ENCODE data around the gene PCDH1.

PCDH1 gene

DNA sequence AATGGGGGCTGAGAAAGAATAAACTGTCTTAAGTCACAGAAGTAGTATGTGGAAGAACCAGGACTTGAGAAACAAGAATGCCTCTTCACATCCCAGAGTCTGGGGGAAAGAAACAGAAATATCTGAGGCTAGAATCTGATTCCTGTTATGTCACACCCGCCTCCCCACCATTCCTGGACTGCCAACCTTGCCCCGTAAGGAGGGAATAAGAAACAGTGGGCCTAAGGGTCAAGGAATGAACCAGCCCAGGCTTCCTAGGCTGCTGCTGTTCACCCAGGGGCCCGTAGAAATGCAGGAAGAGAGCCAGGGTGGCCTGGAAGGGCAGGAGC lies 4.3 kb downstream of the PCDH1 start:
- DNase-seq (ENCODE audit: low read depth): no peak

DNA sequence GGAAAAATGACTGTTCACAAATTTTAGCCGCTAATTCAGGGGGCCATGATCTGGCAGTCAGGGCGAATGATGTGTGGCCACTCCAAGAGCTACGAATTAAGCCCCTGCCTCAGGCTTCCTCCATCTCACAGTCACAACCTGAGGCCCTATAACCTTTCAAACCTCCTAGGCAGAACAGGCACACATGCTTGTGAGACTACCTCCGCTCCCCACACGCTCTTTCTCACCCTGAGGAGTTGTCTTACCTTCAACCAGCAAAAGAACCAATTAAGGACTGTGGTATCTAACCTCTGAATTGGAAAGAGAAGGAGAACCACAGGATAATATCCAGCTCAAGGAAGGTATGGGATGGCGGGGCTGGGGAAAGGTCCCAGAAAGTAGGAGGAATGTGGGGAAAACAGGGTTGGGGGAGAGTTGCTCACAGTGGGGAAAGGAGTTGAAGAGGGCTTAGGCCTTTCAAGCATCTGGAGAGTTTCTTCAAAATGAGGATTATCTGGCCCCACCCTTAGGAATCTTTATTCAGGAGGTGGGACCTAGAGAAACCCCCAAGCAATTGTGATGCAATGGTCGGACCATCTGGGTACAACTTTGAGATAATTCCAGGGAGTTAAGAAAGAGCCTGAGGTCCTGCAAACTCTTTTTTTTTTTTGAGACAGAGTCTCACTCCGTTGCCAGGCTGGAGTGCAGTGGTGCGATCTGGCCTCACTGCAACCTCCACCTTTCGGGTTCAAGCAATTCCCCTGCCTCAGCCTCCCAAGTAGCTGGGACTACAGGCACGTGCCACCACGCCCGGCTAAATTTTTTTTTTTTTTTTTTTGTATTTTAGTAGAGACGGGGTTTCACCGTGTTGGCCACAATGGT lies 5.5 kb downstream of the PCDH1 start:
- no peak for DNase-seq (ENCODE audit: low read depth)

DNA sequence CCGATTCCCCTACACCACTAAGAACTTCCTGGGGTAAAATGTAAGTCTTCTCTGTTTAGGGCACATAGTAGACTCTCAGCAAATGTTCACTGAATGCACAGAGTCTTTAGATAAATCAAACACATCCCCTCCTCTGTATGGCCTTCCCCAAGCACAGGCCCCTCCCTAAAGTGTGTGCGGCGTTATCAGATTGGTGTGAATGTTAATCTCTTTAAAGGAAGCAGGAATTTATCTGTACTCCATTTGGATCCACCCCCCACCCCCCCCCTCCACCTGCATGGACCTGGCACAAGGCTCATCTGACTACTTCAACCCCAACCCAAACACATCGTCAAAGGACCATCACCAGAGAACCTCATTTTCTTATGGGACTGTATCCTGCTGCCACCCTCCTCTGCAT lies 6.3 kb downstream of the PCDH1 start:
- DNase-seq (ENCODE audit: low read depth): no peak

DNA sequence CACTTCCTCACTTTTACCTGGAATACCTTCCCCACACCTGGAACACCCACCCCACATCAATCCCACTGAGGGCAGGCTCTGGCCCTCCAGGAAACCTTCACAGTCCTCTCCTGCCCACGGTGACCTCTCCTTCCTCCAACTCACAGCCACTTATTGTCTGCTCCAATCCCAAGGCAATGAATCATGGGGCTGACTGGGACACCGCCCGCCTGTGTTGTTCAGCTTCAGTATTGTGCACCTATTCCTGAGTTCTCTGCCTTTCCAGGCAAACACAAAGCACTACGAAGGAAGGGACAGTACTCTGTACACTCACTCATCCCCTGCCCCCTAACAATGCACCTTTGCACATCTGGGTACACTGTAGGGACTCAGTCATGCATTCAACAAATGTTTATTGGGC lies 7.3 kb downstream of the PCDH1 start:
- no peak for DNase-seq (ENCODE audit: low read depth)

DNA sequence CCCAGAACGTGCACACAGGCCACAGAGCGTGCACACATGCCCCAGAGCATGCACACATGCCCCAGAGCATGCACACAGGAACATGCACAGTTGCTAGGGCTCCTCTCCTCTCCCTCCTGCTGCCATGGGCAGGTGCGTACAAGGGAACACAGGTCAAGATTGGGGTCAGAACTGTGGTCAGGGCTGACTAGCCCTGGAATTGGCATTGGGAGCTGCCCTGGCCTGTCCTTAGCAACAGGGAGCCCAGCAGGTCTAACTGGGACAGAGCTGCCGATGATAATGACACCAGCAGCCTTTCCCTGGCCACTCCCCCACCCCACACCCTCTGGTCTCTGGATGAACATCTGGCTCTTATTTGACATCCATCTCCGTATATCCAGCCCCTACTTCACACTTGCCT lies 8.0 kb downstream of the PCDH1 start:
- DNase-seq (ENCODE audit: low read depth): no peak

DNA sequence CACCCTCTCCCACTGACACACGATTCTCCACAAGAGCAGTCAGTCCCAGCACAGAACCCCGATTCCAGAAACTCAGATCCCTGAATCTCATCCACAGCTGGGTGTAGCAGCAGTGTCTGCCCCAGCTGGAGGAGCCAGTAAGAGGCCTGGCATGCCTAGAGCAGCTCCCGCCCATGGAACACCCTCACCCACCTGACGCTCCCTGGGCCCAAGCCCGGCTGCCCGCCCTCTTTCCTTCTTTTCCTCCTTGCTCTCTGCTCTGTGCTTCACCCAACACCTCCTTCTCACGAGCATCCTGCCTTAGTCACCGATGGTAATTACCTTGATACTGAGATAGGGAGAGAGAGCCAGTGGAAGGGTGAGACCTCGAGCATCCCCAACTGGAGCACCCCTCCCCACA lies 8.7 kb downstream of the PCDH1 start:
- no peak for DNase-seq (ENCODE audit: low read depth)

DNA sequence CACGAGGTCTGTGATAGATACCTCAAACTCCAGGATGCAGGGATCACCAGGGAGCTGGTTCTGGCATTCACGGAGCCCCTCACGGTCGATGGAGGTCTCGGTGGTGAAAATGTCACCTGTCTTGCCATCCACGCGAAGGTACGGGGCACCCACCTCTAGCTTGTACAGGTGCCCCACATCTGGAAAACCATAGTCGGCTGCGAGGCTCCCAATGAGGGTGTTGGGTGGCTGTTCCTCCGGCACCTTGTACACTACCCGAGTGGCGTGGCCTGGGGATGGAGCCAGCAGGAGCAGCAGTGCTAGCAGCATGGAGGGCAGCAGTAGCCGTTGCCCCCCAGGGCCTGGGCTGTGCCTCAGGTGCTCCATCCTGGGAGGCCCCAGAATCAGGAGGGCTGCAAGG lies 9.2 kb downstream of the PCDH1 start:
- DNase-seq (ENCODE audit: low read depth): no peak

DNA sequence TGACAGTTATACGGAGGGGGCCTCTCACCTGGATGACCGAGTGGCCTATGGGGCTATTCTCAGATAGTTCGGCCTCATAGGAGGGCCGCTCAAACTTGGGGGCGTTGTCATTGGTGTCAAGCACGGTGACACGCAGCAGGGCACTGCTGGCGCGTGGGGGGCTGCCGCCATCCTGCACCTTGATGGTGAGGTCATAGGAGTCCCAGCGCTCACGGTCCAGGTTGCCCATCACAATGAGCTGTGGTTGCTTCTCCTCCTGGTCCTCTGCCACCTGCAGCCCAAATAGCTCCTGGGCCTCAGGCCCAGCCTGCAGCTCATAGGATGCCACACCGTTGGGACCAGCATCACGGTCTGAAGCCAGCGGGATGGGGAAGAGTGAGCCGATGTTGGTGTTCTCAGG lies 9.7 kb downstream of the PCDH1 start:
- no peak for DNase-seq (ENCODE audit: low read depth)

DNA sequence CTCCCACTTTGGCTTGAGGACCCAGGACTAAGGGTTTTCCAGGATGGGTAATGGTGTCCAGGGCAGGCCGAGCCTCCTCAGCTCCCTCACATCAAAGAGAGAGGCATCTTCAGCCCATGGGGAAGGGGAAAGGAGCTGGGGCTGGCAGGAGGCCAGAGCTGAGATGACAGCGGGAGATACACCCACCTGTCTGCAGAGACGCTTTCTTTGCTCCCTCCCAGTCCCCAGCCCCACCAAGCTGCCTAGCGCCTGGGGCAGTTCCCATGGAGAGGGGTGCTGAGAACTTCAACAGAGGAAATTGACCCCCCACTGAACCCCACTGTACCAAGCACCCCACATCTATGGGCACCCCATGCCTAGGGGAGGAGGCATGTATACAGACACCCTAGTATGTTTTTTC lies 10.6 kb downstream of the PCDH1 start:
- DNase-seq (ENCODE audit: low read depth): no peak

DNA sequence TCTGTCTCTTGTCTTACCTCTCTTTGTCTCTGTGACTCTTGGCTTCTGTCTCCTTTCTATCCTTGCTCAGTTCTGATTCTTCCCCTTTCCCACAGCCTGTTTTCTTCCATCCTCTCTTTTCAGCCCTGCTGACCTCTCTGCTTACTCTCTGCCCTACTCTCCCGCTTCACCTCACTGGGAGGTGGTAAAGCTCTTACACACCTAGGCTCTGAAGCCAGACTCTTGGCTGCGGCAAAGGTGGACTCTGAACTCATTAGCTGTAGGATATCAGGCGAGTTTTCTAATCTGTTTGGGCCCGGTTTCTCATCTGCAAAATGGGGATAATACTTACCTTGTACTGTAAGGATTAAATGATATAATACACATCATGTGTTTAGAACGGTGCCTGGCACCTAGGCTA lies 11.1 kb downstream of the PCDH1 start:
- no peak for DNase-seq (ENCODE audit: low read depth)

DNA sequence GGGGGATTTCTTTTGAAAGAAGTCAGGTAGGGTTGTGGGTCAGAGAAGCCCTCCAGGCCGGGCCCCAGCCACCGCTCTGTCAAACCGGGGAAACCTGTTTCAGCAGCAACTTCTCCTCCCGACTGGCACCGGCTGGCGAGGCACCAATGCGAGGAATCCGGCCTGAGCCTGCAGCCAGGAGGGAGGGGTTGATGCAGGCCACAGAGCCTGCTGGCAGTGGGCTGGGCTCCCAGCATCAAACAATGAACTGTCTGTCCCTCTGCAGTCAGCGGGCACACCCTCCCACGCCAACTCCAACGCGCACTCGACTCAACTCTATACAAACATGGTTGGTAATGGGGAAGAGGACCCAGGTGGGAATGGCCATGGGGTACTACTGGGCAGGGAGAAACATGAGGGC lies 12.1 kb downstream of the PCDH1 start:
- DNase-seq (ENCODE audit: low read depth): no peak

DNA sequence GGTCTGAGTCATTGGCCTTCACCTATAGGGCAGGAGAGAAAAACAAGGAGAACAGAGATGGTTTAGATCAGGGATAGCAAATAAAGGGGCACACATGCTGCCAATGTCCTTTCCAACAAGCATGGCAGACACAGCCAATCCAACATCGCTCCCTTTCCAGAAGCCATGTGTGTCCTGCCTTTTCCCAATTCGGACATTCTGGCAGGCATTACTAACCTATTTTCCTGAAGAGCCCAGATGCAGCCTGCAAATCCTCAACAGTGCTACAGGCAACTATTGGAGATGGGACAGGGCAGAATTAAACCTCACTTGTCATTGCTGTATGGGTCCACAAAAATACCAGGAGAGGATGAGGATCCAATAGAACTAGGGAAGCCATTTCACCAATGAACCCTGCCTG lies 12.8 kb downstream of the PCDH1 start:
- no peak for DNase-seq (ENCODE audit: low read depth)

DNA sequence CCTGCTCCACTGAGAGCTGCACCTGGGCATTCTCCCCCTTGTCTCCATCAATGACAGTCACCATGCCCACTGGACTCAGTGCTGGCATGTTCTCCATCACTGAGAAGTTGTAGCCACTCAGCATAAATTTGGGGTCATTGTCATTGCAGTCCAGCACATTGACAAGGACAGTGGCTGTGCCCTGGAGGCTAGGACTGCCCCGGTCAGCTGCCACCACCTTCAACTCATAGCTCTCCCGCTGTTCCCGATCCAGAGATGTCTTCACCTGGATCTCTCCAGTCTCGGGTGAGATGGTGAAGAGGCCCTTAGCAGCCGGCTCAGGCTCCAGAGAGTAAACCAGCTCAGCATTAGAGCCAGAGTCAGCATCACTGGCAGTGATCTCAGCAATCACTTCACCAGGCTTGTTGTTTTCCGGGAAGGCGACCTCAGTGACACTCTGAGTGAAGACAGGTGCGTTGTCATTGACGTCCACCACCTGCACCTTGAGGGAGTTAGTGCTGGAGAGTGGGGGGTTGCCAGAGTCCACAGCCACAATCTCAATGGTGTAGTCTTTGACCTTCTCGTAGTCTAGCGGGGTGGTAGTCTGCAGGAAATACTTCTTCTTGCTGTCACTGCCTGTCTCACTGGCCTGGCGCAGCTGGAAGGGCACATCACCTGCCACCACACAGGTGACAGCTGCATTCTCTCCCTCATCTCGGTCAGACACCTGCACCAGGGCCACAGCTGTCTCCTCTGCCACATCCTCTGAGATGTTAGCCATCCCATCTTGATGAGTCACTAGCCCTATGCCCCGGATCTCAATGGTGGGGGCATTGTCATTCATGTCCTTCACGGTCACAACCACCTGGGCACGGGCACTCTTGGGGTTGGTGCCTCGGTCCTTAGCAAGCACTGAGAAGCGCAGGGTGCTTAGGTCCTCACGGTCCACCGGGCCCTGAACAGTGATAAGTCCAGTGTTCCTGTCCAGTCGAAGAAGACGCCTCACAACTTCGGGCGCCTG lies 13.5 kb downstream of the PCDH1 start:
- DNase-seq (ENCODE audit: low read depth): no peak

DNA sequence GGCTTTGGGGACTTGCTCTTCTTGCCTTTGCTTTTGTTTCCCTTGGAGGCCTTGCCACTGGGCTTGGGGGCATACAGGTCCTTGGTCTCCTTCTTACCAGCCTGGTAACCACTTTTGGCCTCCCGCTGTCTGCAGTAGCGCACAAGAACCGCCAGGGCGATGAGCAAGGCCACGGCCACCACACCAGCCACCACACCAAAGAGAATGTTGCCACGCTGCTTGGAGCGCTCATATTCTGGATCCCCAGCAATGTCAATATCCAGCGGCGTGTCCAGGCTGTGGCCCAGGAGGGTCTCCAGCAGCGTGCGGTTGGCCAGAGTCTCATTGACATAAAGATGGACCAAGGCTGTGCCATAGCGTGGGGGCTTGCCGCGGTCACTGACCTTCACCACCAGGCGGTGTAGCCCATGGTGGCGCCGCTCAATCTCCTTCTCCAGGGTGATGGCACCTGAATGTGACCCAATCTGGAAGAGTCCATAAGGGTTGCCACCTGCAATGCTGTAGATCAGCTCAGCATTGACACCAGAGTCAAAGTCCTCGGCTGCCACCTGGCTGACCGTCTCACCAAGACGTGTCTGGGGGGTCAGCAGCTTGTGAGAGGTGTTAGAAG lies 14.5 kb downstream of the PCDH1 start:
- no peak for DNase-seq (ENCODE audit: low read depth)

DNA sequence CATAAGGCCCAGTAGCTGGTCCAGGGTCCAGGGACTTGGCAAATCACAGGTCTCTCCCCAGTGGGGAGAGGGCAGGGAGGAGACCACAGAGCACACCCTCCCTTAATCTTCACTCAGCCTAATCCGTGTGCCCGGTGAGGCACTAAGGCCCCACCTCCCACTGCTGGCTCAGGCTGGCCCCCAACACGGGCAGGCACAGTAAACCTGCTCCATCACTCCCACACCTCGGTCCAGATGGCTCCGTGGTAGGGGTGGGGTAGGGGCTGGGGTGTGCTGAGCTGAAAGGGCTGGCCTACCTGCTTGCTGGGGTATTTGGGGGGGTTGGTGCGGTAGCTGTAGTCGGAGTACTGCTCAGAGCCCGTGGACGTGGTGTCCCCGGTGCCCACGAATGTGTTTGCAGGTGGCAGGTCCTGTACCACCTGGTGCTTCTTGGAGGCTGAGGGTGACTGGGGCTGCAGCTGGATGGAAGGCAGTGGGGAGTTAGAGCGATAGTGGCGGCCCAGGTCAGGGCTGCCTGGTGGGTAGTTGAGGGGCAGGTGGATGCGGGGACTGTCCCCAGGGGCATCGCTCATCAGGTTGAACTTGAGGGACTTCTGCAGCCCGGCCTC lies 15.2 kb downstream of the PCDH1 start:
- no peak for DNase-seq (ENCODE audit: low read depth)

DNA sequence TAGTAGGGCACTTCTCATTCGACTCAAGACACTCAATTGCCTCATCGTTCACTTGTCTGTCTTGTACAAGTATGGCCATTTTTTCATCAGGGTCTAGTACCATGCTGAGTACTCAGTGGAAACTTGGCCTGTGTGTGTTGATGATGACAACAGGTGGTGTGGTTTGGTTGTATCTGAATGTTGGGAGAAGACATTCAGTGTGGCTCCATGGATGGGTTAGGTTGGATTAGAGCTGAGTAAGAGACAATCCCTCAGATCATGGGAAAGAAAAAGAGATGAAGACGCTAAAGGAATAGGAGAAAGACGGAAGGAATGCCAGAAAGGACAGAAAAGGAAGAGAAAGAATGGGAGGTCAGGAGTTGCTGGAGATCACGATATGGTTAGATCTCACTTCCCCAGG lies 17.0 kb downstream of the PCDH1 start:
- DNase-seq (ENCODE audit: low read depth): no peak

DNA sequence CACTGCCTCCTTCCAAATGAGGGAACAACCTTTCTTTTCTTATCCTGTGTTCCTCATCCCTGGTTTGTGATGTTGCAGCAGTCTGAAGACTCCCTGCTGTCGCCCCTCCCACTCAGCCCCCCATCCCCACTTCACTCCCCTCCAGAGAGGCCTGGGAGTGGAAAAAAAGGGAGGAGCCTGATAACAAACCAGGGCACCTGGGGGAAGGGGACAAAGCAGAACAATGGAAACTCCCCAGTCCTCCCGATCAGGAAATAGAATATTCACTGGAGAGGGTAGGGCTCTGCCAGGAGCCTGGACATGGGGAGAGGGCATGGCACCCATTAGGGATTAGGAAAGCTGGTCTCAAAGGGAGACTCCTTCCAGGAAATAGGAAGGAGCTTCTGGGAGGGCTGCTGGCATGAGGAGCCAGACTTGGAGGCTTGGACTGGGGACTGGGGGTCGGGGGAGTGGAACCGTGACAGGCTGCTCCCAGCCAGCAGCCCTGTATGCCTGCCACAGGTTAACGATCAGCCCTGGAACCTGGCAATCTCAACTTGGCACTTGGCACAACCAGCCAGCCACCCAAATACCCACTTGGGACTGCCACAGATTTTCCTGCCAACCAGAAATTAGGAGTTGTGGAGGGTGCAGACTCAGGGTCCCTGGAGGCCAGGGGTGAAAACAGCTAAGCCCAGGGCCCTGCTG lies 20.0 kb downstream of the PCDH1 start:
- DNase-seq (ENCODE audit: low read depth): no peak

DNA sequence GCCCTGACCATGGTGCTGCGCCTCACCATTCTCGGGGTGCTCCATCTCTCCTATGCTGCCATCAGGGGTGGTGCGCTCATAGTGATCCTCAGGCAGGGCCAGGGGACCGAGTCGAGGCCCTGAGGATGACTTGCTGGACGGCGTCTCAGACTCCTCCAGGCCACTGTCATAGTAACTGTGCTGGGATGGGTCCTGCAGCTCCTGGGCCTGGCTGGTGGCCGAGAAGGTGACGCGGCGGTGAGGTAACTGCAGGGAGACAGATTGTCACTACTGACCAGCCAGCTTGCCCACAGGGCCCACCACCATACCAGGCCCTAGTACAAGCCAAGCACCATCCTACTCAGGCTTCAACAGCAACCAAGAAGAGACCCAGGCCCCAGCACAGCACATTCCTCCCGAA lies 21.0 kb downstream of the PCDH1 start:
- no peak for DNase-seq (ENCODE audit: low read depth)

DNA sequence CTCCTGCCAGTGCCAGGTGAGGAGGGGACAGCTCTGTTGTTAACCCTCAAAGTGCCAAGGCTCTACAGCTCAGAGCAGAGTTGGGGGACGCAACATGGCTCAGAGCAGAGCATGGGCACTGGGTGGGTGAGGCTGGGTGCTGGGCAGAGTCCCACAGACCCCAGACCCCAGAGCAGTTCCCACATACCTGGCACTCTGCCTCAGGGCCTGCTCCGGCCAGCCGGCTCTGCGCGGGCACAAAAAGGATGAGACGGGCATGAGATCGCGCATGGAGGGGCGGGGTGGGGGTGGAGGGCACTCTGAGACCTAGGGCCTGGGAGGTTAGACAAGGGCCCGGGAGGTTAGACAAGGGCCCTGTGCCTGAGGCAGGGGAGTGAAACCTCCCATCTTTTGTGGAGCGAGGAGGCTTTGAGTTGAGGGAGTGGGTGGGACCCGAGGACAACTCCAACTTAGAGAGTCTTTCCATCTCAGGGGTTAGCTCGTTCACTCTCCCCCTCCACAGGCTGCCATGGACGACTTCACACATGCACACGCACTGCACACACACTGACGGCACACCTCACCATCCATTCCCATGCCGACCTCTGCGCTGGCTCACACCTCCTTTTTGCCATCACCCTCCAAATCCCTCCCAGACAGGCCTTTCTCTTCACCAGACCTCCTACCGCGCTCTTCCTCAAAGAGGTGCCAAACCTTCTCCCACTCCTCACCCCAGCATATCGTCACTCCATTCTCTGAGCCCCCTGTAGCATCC lies 22.0 kb downstream of the PCDH1 start:
- no peak for DNase-seq (ENCODE audit: low read depth)

DNA sequence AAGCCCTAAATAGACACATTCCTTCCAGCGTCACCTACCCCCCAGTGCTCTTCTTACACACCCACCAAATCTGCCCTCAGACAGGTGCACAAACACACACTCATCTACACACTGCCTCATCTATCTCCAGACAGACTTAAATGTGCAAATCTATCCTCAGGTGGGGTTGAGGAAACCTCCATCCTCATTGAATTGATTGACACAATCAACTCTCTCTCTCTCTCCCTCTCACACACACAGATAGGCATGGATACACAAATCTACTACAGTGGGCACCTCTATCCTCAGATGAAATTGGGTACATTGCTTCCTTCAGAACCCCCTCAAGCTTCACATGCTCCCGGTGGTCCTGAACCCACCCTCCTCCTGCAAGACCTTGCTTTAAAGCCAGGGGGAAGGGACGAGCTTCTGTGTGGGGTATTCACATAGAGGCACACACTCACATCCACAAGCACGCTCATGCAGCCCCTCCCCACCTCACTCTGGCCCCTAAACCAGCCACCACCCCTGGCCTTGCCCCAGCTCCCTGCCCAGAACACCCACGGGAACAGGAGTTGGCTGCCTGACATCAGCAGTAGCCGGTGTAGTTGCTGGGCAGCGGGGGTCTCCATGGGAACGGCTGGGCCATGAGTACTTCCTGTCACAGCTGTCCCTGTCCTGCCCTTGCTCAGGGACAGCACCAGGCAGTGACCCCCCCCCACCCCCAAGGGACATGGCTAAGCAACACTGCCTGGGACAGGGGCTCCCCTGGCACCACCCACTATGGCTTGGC lies 22.8 kb downstream of the PCDH1 start:
- no peak for DNase-seq (ENCODE audit: low read depth)
